GM15510 (cell line): Measurements from ENCODE around the gene FAM114A2.

Experiments
- POLR2A ChIP-seq: IDR thresholded peaks from 3 replicates; pipeline ENCODE4 v1.6.1; 2011; ENCODE audit warnings: borderline replicate concordance; ENCODE audit not compliant: insufficient read length; ENCODE audit errors: extremely low read depth

The FAM114A2 gene

GRCh38 chr5:153953411-153953810, 85.3 kb downstream of the FAM114A2 start:
- no peak for TF ChIP-seq POLR2A

GRCh38 chr5:153952893-153953292, 85.8 kb downstream of the FAM114A2 start:
- TF ChIP-seq POLR2A: no peak

- TF ChIP-seq POLR2A: no peak
Measured at GRCh38 chr5:153952057-153952456, 86.7 kb downstream of the FAM114A2 start.

GRCh38 chr5:153941265-153941664, 97.4 kb downstream of the FAM114A2 start:
- TF ChIP-seq POLR2A: no peak
